T-helper 2 cell treated with Interferon-gamma antibody and Interleukin-4, amounts not matched to agents 100 ng/mL and 5 ng/mL, for 36 hours (primary cell): ENCODE results near the gene CENPC. TPM values are rescaled to one million over a fixed set of nuclear protein-coding genes. Genes with fewer than 3 reads are reported as not detected.
"Not testable (repeated sequence)": the region's sequence is repeated elsewhere in the genome, so short reads cannot be mapped to it uniquely, and the experiment has no call there.

Experiments
- intact Hi-C: fragments of 100-400 bp; cut with micrococcal nuclease; formaldehyde crosslinking; loops from one replicate; pipeline ENCODE4 v1.15.1; 2023
- total RNA-seq: library from RNA; stranded (reverse); gene quantifications from 2 replicates; pipeline ENCODE4 v1.2.3, GENCODE V29; 2022

Gene CENPC
- total RNA-seq, 1 donor from 2014 or later: 34.3 TPM

GRCh38 chr4:67480810-67481209 is 64.5 kb downstream of the CENPC start:
- intact Hi-C loops: no loop called here

GRCh38 chr4:67475155-67475554 is 70.1 kb downstream of the CENPC start:
- intact Hi-C loops: no loop called here

- intact Hi-C loops: no loop called here
Observed at GRCh38 chr4:67470871-67471270, 74.4 kb downstream of the CENPC start.

- intact Hi-C loops: no loop called here
Observed at GRCh38 chr4:67468830-67469229, 76.5 kb downstream of the CENPC start.

GRCh38 chr4:67466751-67467150 is 78.6 kb downstream of the CENPC start:
- intact Hi-C loops: no loop called here

- intact Hi-C loops: no loop called here
Observed at GRCh38 chr4:67465763-67466052, 79.6 kb downstream of the CENPC start.

GRCh38 chr4:67465032-67465762 is 80.1 kb downstream of the CENPC start:
- intact Hi-C loops: no loop called here

- intact Hi-C loops: no loop called here
Observed at GRCh38 chr4:67460574-67460973, 84.7 kb downstream of the CENPC start.

- intact Hi-C loops: no loop called here
Observed at GRCh38 chr4:67459164-67459563, 86.1 kb downstream of the CENPC start.

GRCh38 chr4:67456577-67457196 is 88.6 kb downstream of the CENPC start:
- intact Hi-C loops: no loop called here

- intact Hi-C loops: not testable (repeated sequence)
Observed at GRCh38 chr4:67452846-67453205, 92.5 kb downstream of the CENPC start.

- intact Hi-C loops: no loop called here
Observed at GRCh38 chr4:67452100-67452845, 93.0 kb downstream of the CENPC start.

GRCh38 chr4:67451464-67451863 is 93.8 kb downstream of the CENPC start:
- intact Hi-C loops: no loop called here

- intact Hi-C loops: no loop called here
Observed at GRCh38 chr4:67448621-67449020, 96.7 kb downstream of the CENPC start.

- intact Hi-C loops: no loop called here
Observed at GRCh38 chr4:67447873-67448272, 97.4 kb downstream of the CENPC start.

GRCh38 chr4:67446811-67447210 is 98.5 kb downstream of the CENPC start:
- intact Hi-C loops: no loop called here

- intact Hi-C loops: not testable (repeated sequence)
Observed at GRCh38 chr4:67445881-67446280, 99.4 kb downstream of the CENPC start.

GRCh38 chr4:67438975-67439374 is 106.3 kb downstream of the CENPC start:
- intact Hi-C loops: no loop called here

- intact Hi-C loops: no loop called here
Observed at GRCh38 chr4:67437974-67438713, 107.2 kb downstream of the CENPC start.

GRCh38 chr4:67436742-67437141 is 108.6 kb downstream of the CENPC start:
- intact Hi-C loops: no loop called here

GRCh38 chr4:67430989-67431388 is 114.3 kb downstream of the CENPC start:
- intact Hi-C loops: no loop called here

- intact Hi-C loops: no loop called here
Observed at GRCh38 chr4:67428819-67429218, 116.5 kb downstream of the CENPC start.
